Activated CD8-positive, alpha-beta memory T cell treated with anti-CD3 and anti-CD28 coated beads, Interleukin-2, amount 50 U/mL, for 1 hour (primary cell): ENCODE data around the gene GPALPP1.
A peak's percentile ranks its signal among the peaks of the same experiment; 100 is the strongest.
"Not testable (repeated sequence)": the region's sequence is repeated elsewhere in the genome, so short reads cannot be mapped to it uniquely, and the experiment has no call there.

ENCODE experiments used
- DNase-seq: peaks from one replicate; pipeline ENCODE4 v3.0.0-alpha.2; 2020; ENCODE audit errors: extremely low read depth

Gene GPALPP1

GRCh38 chr13:45007225-45007624 lies 17.9 kb downstream of the GPALPP1 start:
- no peak for DNase-seq

GRCh38 chr13:45007823-45008222 lies 18.5 kb downstream of the GPALPP1 start:
- no peak for DNase-seq

GRCh38 chr13:45011198-45011597 lies 21.9 kb downstream of the GPALPP1 start:
- no peak for DNase-seq

GRCh38 chr13:45015300-45015699 lies 26.0 kb downstream of the GPALPP1 start:
- DNase-seq, result no peak

- DNase-seq, result no peak
These were observed 27.6 kb downstream of the GPALPP1 start for GRCh38 chr13:45016792-45017425.

- DNase-seq, result not testable (repeated sequence)
These were observed 30.6 kb downstream of the GPALPP1 start for GRCh38 chr13:45019981-45020380.

- no peak for DNase-seq
These were observed 31.9 kb downstream of the GPALPP1 start for GRCh38 chr13:45021250-45021649.

- no peak for DNase-seq
These were observed 35.5 kb downstream of the GPALPP1 start for GRCh38 chr13:45024847-45025246.

GRCh38 chr13:45034342-45034741 lies 45.0 kb downstream of the GPALPP1 start:
- no peak for DNase-seq

- no peak for DNase-seq
These were observed 46.9 kb downstream of the GPALPP1 start for GRCh38 chr13:45036206-45036605.

GRCh38 chr13:45040173-45040572 lies 50.8 kb downstream of the GPALPP1 start:
- DNase-seq, result no peak

GRCh38 chr13:45040622-45041021 lies 51.3 kb downstream of the GPALPP1 start:
- no peak for DNase-seq

- no peak for DNase-seq
These were observed 53.2 kb downstream of the GPALPP1 start for GRCh38 chr13:45042539-45042938.

GRCh38 chr13:45046445-45046844 lies 57.1 kb downstream of the GPALPP1 start:
- no peak for DNase-seq

- DNase-seq, result peak; percentile 27
These were observed 58.3 kb downstream of the GPALPP1 start for GRCh38 chr13:45047394-45048310.

- DNase-seq, result no peak
These were observed 59.6 kb downstream of the GPALPP1 start for GRCh38 chr13:45048890-45049407.

GRCh38 chr13:45049478-45049877 lies 60.1 kb downstream of the GPALPP1 start:
- no peak for DNase-seq

- no peak for DNase-seq
These were observed 62.0 kb downstream of the GPALPP1 start for GRCh38 chr13:45051315-45051714.

GRCh38 chr13:45055198-45055901 lies 66.0 kb downstream of the GPALPP1 start:
- no peak for DNase-seq

GRCh38 chr13:45055902-45056648 lies 66.7 kb downstream of the GPALPP1 start:
- DNase-seq, result no peak

- DNase-seq, result no peak
These were observed 70.7 kb downstream of the GPALPP1 start for GRCh38 chr13:45060062-45060461.
